NK-92 treated with Interleukin-12 subunit alpha and Interleukin-12 subunit beta, amount 100 ng/mL, for 24 hours (cell line): Measurements from ENCODE around the gene EXTL1.

Source experiments
- DNase-seq: peaks from one replicate; lab custom pipeline; 2025; lab: John Stamatoyannopoulos, UW

EXTL1 gene

GRCh38 chr1:25996966-25997827, 24.4 kb upstream of the EXTL1 start:
- peak; percentile 61 for DNase-seq

GRCh38 chr1:25997828-25998761, 23.5 kb upstream of the EXTL1 start, which contains the start of gene PAFAH2:
Gene PAFAH2 (minus strand): TSS chr1:25998063. CDS start chr1:25990816, 7,247 bp downstream.
- DNase-seq = peak; percentile 93

- DNase-seq = no peak
Measured at GRCh38 chr1:25999041-25999800, 22.4 kb upstream of the EXTL1 start.

- DNase-seq = no peak
Measured at GRCh38 chr1:26003262-26003661, 18.3 kb upstream of the EXTL1 start.

- DNase-seq = no peak
Measured at GRCh38 chr1:26003756-26004155, 17.8 kb upstream of the EXTL1 start.

- DNase-seq = no peak
Measured at GRCh38 chr1:26005434-26006105, 16.0 kb upstream of the EXTL1 start.

- no peak for DNase-seq
Measured at GRCh38 chr1:26006710-26007109, 14.9 kb upstream of the EXTL1 start.

GRCh38 chr1:26009796-26010447, 11.7 kb upstream of the EXTL1 start:
- no peak for DNase-seq

GRCh38 chr1:26010825-26011224, 10.8 kb upstream of the EXTL1 start:
- DNase-seq = no peak

- DNase-seq = no peak
Measured at GRCh38 chr1:26012864-26013263, 8.7 kb upstream of the EXTL1 start.

GRCh38 chr1:26014179-26014578, 7.4 kb upstream of the EXTL1 start:
- DNase-seq = no peak

GRCh38 chr1:26015358-26015757, 6.2 kb upstream of the EXTL1 start:
- DNase-seq = no peak

- no peak for DNase-seq
Measured at GRCh38 chr1:26016258-26016952, 5.2 kb upstream of the EXTL1 start.

- no peak for DNase-seq
Measured at GRCh38 chr1:26016953-26017545, 4.5 kb upstream of the EXTL1 start.

GRCh38 chr1:26017606-26018005, 4.0 kb upstream of the EXTL1 start:
- no peak for DNase-seq

GRCh38 chr1:26019641-26020315, 1.8 kb upstream of the EXTL1 start:
- no peak for DNase-seq

GRCh38 chr1:26020330-26020768, 1.2 kb upstream of the EXTL1 start:
- no peak for DNase-seq

GRCh38 chr1:26020941-26021646, 481 bp upstream of the EXTL1 start:
- no peak for DNase-seq

GRCh38 chr1:26022404-26022779, 817 bp downstream of the EXTL1 start:
- DNase-seq = no peak
